NCI-H128 (cell line): ENCODE measurements around the gene SPTAN1.
A peak's percentile ranks its signal among the peaks of the same experiment; 100 is the strongest.

Experiments
- DNase-seq: peaks from one replicate; lab custom pipeline; 2025; ENCODE audit not compliant: unreplicated experiment; lab: John Stamatoyannopoulos, UW

Gene SPTAN1

GRCh38 chr9:128595471-128595870, 43.1 kb downstream of the SPTAN1 start:
- no peak for DNase-seq

GRCh38 chr9:128600099-128600498, 47.7 kb downstream of the SPTAN1 start:
- no peak for DNase-seq

- no peak for DNase-seq
Observed at GRCh38 chr9:128603697-128604096, 51.3 kb downstream of the SPTAN1 start.

- peak; percentile 20 for DNase-seq
Observed at GRCh38 chr9:128607642-128608350, 55.4 kb downstream of the SPTAN1 start.

GRCh38 chr9:128610897-128611296, 58.5 kb downstream of the SPTAN1 start:
- no peak for DNase-seq

GRCh38 chr9:128611600-128612394, 59.4 kb downstream of the SPTAN1 start:
- no peak for DNase-seq

GRCh38 chr9:128614728-128615127, 62.3 kb downstream of the SPTAN1 start:
- DNase-seq, result no peak

GRCh38 chr9:128615571-128615970, 63.2 kb downstream of the SPTAN1 start:
- no peak for DNase-seq

- no peak for DNase-seq
Observed at GRCh38 chr9:128617943-128618342, 65.6 kb downstream of the SPTAN1 start.

GRCh38 chr9:128619127-128619526, 66.7 kb downstream of the SPTAN1 start:
- DNase-seq, result no peak

GRCh38 chr9:128619779-128620178, 67.4 kb downstream of the SPTAN1 start:
- DNase-seq, result no peak

GRCh38 chr9:128621730-128622455, 69.5 kb downstream of the SPTAN1 start:
- no peak for DNase-seq

- no peak for DNase-seq
Observed at GRCh38 chr9:128624566-128624965, 72.2 kb downstream of the SPTAN1 start.

- DNase-seq, result no peak
Observed at GRCh38 chr9:128625391-128626146, 73.2 kb downstream of the SPTAN1 start.

GRCh38 chr9:128626181-128626580, 73.8 kb downstream of the SPTAN1 start:
- DNase-seq, result no peak

GRCh38 chr9:128627127-128627715, 74.8 kb downstream of the SPTAN1 start:
- DNase-seq, result no peak

- no peak for DNase-seq
Observed at GRCh38 chr9:128627906-128628305, 75.5 kb downstream of the SPTAN1 start.

GRCh38 chr9:128628471-128629048, 76.2 kb downstream of the SPTAN1 start:
- no peak for DNase-seq

- no peak for DNase-seq
Observed at GRCh38 chr9:128629136-128629535, 76.7 kb downstream of the SPTAN1 start.

GRCh38 chr9:128629852-128630545, 77.6 kb downstream of the SPTAN1 start:
- DNase-seq, result no peak
